Transverse colon (tissue), 4 donors: Measurements from ENCODE around the gene PARVA.
A peak's percentile ranks its signal among the peaks of the same experiment; 100 is the strongest.

Experiments used
- CTCF ChIP-seq, 5 experiments: fragments of 200-600 bp in 3 of 5; fragments of 450-650 bp in 2 of 5; sonication (generic) in 3 of 5; IDR thresholded peaks; 1 replicate in 2 of 5; 2 replicates in 3 of 5; pipeline ENCODE4 v1.5.1; 2016 to 2017; ENCODE audit warnings: antibody characterized with exemption in 5 of 5, inconsistent platforms in 3 of 5, mild to moderate bottlenecking in 2 of 5, moderate library complexity in 1 of 5
- EP300 ChIP-seq: sonication (generic); formaldehyde crosslinking; IDR thresholded peaks from one replicate; pipeline ENCODE4 v1.6.1; 2017; ENCODE audit warnings: antibody characterized with exemption, low read depth
- POLR2AphosphoS5 ChIP-seq, 3 donors: sonication (generic); formaldehyde crosslinking; IDR thresholded peaks; one replicate each; pipeline ENCODE4 v1.6.1; 2016; ENCODE audit warnings: antibody characterized with exemption in 3 of 3

GRCh38 chr11:12411806-12412727 is 34.7 kb downstream of the PARVA start:
- peak; percentile 58 to 83 (median 66) for TF ChIP-seq CTCF (IDR thresholded peaks at IDR 0.05)
- TF ChIP-seq EP300, result peak; percentile 86
- peak; percentile 47 to 57 (median 55) for TF ChIP-seq POLR2AphosphoS5 (IDR thresholded peaks at IDR 0.05)
